HFFc6 (cell line): Measurements from ENCODE around the gene CRB3. TPM values are rescaled to one million over a fixed set of nuclear protein-coding genes. Genes with fewer than 3 reads are reported as not detected.
"Not testable (repeated sequence)": the region's sequence is repeated elsewhere in the genome, so short reads cannot be mapped to it uniquely, and the experiment has no call there.

Experiments
- DNase-seq: peaks from one replicate; pipeline ENCODE4 v3.0.0-alpha.2; 2018
- H3K27ac Mint-ChIP-seq: 2 replicates; pipeline ENCODE4 v1.8.0; 2020; ENCODE audit warnings: mild to moderate bottlenecking, mixed read lengths
- H3K27me3 Mint-ChIP-seq: 2 replicates; pipeline ENCODE4 v1.8.0; 2021; ENCODE audit warnings: mild to moderate bottlenecking, moderate library complexity, mixed read lengths; ENCODE audit not compliant: insufficient read depth
- H3K36me3 Mint-ChIP-seq: 2 replicates; pipeline ENCODE4 v1.8.0; 2021; ENCODE audit warnings: low read depth, mixed read lengths
- H3K4me1 Mint-ChIP-seq: 2 replicates; pipeline ENCODE4 v1.8.0; 2020; ENCODE audit warnings: low read depth, mixed read lengths
- H3K4me3 Mint-ChIP-seq: 2 replicates; pipeline ENCODE4 v1.8.0; 2020; ENCODE audit warnings: mild to moderate bottlenecking, moderate library complexity, mixed read lengths
- H3K9me3 Mint-ChIP-seq: 2 replicates; pipeline ENCODE4 v1.8.0; 2020; ENCODE audit warnings: mild to moderate bottlenecking, mixed read lengths
- total RNA-seq, 6 experiments: library from RNA; stranded (reverse); fragmentation: NEBNext Ultra II Directional; extraction: Animal tissue kit (Norgen Biotek cat#: 25700); gene quantifications; 2 replicates in 1 of 6; 3 replicates in 5 of 6; pipeline ENCODE4 v1.2.3, GENCODE V29; 2021
- TF ChIP-seq, protein P1 (sequence below): fragments of 200-600 bp; sonication (generic); IDR thresholded peaks from 2 replicates; pipeline ENCODE4 v1.5.0; 2021; ENCODE audit warnings: antibody characterized with exemption, mild to moderate bottlenecking

The CRB3 gene
- total RNA-seq, 6 experiments from 2014 or later, result not detected

DNA sequence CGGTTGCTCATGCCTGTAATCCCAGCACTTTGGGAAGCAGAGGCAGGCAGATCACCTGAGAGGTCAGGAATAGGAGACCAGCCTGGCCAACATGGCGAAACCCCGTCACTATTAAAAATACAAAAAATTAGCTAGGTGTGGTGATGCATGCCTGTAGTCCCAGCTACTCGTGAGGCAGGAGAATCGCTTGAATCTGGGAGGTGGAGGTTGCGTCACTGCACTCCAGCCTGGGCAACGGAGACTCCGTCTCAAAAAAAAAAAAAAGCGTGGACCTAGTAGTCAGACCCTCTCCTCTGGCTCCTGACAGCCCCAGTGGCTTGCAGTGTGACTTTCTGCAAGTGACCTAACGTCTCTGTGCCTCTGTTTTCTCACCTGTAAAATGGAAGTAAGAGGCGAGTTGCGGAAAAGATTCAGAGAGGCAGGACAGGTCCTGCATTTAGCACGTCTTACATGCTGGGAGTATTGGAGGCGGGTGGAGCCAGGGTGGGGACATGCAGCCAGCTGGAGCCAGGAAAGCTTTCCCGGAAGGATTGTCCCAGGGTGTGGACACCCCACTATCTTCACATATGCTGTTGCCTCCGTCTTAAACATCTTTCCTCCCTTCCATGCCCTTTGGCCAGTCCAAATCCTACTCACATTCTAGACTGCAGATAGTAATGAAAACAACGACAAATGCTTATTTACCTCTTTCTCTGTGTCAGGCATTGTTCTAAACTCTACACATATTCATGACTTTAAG, 35.1 kb downstream of the CRB3 start:
- TF ChIP-seq, protein P1, sequence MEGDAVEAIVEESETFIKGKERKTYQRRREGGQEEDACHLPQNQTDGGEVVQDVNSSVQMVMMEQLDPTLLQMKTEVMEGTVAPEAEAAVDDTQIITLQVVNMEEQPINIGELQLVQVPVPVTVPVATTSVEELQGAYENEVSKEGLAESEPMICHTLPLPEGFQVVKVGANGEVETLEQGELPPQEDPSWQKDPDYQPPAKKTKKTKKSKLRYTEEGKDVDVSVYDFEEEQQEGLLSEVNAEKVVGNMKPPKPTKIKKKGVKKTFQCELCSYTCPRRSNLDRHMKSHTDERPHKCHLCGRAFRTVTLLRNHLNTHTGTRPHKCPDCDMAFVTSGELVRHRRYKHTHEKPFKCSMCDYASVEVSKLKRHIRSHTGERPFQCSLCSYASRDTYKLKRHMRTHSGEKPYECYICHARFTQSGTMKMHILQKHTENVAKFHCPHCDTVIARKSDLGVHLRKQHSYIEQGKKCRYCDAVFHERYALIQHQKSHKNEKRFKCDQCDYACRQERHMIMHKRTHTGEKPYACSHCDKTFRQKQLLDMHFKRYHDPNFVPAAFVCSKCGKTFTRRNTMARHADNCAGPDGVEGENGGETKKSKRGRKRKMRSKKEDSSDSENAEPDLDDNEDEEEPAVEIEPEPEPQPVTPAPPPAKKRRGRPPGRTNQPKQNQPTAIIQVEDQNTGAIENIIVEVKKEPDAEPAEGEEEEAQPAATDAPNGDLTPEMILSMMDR, result no peak
- Mint-ChIP-seq H3K4me3 (no peak overlapping the region), H3K27me3 (peaks cover 14% of the 10 kb centered on the region), H3K36me3 (no peaks in the 10 kb centered on the region), H3K9me3 (no peaks in the 10 kb centered on the region), H3K27ac (no peak overlapping the region), H3K4me1 (no peaks in the 10 kb centered on the region)
- no peak for DNase-seq

DNA sequence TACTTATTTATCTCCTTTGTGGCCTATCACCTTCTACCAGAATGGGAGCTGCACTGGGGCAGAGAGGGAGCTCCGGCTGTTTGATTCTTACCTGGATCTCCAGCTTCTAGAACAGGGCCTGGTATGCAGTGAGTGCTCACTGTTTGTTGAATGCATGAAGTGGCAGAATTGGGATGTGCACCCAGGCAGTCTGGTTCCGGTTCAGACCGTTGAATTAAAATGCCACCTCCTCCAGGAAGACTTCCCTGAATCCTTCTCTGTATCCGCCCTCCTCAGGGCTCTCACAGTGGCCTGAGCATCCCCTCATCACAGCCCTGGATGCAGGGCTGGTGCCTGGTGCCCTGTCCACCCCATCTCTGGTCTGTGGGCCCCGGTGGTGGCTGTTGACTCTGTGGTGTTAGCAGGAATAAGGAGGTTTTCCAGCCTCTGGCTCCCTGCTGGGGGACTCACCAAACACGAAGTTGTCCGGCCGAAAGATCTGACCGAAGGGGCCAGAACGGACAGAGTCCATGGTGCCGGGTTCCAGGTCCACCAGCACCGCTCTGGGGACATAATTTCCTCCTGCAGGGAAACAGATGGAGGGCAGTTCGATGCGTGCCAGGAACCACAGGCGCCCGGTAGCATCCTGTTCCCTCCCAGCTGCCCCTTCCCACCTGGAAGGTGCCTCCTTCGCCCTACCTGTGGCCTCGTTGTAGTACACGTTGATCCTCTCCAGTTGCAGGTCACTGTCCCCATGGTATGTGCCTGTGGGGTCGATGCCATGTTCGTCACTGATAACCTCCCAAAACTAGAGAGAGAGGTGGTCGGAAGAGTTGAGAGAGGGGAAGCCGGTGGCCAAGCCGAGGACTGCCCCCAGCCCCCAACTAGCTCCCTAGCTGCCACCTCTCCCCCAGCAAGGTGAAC, 37.0 kb downstream of the CRB3 start:
- H3K9me3 Mint-ChIP-seq, result no peaks in the 10 kb centered on the region
- TF ChIP-seq, protein P1, result no peak
- H3K4me1 Mint-ChIP-seq, result no peaks in the 10 kb centered on the region
- no peak overlapping the region for H3K27ac Mint-ChIP-seq
- no peaks in the 10 kb centered on the region for H3K36me3 Mint-ChIP-seq
- no peak for DNase-seq
- H3K27me3 Mint-ChIP-seq, result peaks cover 16% of the 10 kb centered on the region
- no peak overlapping the region for H3K4me3 Mint-ChIP-seq

DNA sequence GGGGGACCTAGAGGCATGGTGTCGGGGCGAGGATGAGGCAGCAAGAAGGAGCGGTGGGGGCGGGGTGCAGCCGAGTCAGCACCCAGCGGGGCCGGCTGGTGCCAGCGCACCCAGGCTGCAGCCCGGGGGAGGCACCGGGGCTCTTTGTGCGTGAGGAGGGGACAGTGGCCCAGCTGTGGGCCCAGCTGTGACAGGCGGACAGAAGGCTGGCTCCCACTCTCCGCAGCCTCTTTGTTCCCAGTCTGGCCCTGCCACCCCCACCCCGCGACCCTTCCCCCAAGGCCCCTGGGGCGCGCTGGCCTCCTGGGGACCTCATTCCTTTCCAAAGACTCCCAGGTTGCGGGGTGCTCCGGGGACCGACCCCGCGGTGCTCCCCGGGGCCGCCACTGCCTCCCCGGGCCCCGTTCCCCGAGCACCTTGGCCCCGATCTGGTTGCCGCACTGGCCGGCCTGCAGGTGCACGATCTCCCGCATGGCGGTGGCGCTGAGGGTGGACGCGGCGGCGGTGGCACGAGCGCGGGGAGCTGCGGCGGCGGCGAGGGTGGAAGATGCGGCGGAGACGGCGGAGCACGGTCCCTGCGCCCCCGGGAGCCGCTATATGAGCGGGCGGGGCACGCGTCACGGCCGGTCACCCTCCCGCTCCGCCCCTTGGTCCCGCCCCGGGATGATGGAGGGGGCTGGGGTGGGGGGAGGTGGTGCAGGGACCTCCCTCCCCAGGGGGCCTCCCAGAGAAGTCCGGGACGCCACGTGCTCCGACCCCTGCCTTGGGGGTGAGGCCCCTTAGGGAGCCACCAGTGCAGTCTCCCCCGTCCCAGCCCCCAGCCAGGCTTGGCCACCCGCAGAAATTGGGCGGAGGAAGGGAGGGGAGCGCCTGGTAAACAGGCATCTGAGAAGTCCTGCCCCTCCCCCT, 37.9 kb downstream of the CRB3 start, which contains the start of gene TUBB4A:
Gene TUBB4A, minus strand, starts transcription at position 570 of the 909 bp plus-strand sequence. Its CDS starts 97 bp downstream, at position 473.
- TF ChIP-seq, protein P1, result no peak
- peaks cover 16% of the 10 kb centered on the region for H3K27me3 Mint-ChIP-seq
- H3K36me3 Mint-ChIP-seq, result no peaks in the 10 kb centered on the region
- H3K27ac Mint-ChIP-seq, result no peak within 1 kb of the TSS
- no peaks in the 10 kb centered on the region for H3K9me3 Mint-ChIP-seq
- H3K4me3 Mint-ChIP-seq, result no peak within 1 kb of the TSS
- no peaks in the 10 kb centered on the region for H3K4me1 Mint-ChIP-seq
- no peak for DNase-seq

DNA sequence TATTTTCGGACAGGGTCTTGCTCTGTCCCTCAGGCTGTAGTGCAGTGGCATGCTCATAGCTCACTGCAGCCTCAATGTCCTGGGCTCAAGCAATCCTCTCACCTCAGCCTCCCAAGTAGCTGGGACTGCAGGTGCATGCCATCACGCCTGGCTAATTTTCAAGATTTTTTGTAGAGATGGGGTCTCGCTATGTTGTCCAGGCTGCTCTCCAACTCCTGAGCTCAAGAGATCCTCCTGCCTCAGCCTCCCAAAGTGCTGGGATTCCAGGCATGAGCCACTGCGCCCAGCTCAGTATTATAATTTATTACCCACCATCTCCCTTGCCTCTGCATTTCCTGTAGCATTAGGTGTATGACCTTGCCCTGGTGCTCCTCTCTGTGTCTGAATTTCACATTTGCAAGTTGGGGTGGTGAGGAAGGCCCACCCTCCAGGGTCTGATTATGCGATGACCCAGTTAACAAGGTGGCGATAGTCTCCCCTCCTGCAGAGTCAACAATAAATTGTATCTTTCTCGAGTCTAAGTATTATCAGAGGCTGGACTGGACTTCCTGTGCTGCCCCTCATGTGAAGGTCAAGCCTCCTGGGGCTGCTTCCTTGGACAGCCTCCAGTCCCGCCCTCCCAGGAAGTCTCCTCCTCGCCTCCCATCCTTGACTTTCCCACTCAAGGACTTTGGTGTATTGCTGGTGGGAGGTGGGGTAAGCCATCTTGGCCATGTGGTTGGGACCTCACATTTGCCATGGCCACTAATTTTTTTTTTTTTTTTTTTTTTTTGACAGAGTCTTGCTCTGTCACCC, 39.5 kb downstream of the CRB3 start:
- TF ChIP-seq, protein P1, result no peak
- H3K4me3 Mint-ChIP-seq, result no peak overlapping the region
- no peak for DNase-seq
- H3K4me1 Mint-ChIP-seq, result no peaks in the 10 kb centered on the region
- no peaks in the 10 kb centered on the region for H3K36me3 Mint-ChIP-seq
- no peaks in the 10 kb centered on the region for H3K9me3 Mint-ChIP-seq
- H3K27ac Mint-ChIP-seq, result no peak overlapping the region
- peaks cover 17% of the 10 kb centered on the region for H3K27me3 Mint-ChIP-seq

DNA sequence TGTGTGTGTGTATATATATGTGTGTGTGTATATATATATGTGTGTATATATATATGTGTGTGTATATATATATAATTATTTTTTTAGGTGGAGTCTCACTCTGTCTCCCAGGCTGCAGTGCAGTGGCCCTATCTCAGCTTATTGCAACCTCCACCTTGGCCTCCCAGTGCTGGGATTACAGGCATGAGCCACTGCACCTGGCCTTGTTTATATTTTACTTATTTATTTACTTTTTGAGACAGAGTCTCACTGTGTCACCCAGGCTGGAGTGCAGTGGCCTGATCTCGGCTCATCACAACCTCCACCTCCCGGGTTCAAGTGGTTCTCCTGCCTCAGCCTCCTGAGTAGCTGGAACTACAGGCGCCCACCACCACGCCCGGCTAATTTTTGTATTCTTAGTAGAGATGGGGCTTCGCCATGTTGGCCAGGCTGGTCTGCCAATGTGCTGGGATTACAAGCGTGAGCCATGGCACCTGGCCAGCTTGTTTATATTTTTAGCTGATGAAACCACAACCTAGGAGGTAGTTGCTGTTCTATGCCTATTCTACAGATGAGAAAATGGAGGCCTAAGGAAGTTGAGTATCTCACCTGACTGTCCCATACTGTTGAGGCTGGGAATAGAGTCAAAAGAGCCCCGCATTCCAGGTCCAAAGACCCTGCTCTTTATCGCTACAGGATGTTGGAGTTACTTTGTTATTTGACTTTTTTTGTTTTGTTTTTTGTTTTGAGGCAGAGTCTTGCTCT, 44.1 kb downstream of the CRB3 start:
- H3K4me1 Mint-ChIP-seq, result not testable (repeated sequence)

More for the DNA sequence above, 44.1 kb downstream of the CRB3 start:
- H3K36me3 Mint-ChIP-seq, H3K27ac Mint-ChIP-seq, H3K9me3 Mint-ChIP-seq, H3K4me3 Mint-ChIP-seq, H3K27me3 Mint-ChIP-seq, DNase-seq: not testable (repeated sequence)
